GM18526 (cell line): ENCODE data around the gene SVOPL.

Experiments used
- POLR2A ChIP-seq: IDR thresholded peaks from 3 replicates; pipeline ENCODE4 v1.6.1; 2011; ENCODE audit not compliant: insufficient read length; ENCODE audit errors: extremely low read depth

The SVOPL gene

DNA sequence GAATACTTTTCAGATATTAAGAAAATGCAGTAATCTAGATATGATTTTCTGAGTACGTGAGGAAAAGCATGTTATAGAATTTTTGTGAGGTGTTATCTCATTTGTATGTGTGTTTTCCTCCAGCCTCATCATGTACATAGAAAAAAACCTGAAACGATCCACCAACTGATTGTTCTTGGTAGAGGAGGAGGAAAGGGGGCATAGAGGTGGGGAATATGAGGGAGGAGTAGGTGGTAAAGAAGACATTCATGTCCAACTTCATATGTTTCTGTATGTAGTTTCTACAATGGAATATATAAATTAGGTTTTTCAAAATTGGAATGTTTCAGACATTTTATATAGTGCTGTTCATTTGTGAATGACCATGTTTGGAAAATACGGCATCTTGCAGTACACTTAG lies 131.7 kb downstream of the SVOPL start:
- no peak for TF ChIP-seq POLR2A

DNA sequence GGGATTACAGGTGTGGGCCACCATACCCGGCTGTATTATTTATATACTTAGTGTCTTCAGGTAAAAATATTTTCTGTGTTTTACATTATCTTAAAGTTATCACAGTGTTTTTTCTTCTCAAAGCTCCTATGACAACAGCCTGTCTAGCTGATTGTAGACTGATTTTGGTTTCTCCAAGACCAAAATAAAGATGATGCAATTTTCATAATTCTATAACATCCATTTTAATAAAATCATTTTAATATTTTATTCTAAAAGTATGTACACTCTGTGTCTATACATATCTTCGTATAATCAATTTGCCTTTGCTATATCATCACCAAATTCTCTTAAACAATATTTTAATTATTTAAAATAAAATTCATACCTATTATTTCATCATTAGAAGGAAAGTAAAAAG lies 132.5 kb downstream of the SVOPL start:
- no peak for TF ChIP-seq POLR2A

GRCh38 chr7:138565451-138566114 lies 135.6 kb downstream of the SVOPL start:
- no peak for TF ChIP-seq POLR2A

DNA sequence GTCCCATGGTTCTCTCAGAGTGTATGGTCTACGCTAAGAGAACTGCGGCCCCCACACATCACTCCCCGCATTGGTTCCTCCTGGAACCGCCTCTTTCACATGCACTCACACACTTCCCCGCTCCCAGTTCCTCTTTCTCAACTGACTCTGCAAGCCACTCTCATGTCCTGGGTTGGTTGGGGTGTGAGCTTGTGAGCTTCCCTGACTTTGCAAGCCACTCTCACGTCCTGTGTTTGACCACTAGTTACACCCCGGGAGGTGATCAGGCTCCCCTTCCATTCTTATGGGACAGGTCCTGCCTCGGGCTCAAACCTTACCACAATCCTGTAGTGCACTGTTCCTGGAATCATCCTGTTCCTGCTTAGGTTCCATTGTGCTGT lies 136.1 kb downstream of the SVOPL start:
- TF ChIP-seq POLR2A = no peak

GRCh38 chr7:138564365-138564764 lies 136.8 kb downstream of the SVOPL start:
- TF ChIP-seq POLR2A = no peak

DNA sequence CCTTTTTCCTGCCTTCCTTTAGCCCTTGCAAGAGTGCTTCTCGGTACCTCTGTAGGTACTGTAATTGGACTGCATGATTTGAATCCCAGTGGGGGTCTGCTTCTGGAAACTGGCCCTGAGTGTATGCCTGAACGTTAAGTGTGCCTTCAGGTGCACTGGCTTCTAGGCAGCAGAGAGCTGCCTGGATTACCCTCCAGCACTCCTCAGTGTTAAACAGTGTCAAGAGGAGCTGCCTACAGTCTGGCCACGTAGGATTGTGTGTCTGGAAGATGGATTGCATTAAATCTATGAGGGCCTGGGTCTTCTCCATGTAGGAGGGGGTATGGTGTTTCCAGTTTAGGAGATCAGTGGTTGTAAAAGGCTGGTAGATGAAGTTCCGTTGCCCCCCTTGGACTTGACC lies 137.4 kb downstream of the SVOPL start:
- TF ChIP-seq POLR2A = no peak

GRCh38 chr7:138559448-138559847 lies 141.7 kb downstream of the SVOPL start:
- no peak for TF ChIP-seq POLR2A

GRCh38 chr7:138556771-138557484 lies 144.2 kb downstream of the SVOPL start:
- TF ChIP-seq POLR2A = no peak

- no peak for TF ChIP-seq POLR2A
These were observed 145.5 kb downstream of the SVOPL start for GRCh38 chr7:138555684-138556083.

DNA sequence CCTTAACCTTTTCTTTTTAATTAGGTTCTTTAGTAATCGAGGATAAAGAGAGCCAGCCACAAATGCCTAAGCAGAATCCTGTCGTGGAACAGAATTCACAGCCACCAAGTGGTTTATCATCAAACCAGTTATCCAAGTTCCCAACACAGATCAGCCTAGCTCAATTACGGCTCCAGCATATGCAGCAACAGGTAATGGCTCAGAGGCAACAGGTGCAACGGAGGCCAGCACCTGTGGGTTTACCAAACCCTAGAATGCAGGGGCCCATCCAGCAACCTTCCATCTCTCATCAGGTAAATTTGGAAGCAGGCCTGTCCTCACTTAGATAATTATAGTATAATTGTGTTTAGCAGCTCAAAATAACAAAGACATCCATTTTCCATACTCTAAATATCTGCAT lies 146.5 kb downstream of the SVOPL start:
- no peak for TF ChIP-seq POLR2A

DNA sequence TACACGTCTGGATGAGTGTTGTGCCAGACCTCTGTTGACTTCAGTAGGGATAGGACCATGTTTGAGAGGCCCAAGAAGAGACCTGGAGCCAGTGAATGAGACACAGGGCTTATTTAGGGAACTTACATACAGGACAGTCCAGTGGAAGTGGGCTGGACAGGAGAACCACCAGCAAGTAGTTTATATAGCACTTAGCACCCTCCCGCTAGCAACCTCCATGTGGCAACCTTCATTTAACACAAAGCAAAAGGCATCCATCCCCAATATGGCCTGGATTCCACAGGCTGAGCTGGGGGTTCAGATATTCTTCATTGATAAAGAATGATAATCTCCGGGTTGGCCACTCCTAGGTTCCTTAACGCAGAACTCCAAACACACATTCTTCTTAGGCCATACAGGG lies 147.4 kb downstream of the SVOPL start:
- TF ChIP-seq POLR2A = no peak

- TF ChIP-seq POLR2A = no peak
These were observed 150.1 kb downstream of the SVOPL start for GRCh38 chr7:138551102-138551501.

- TF ChIP-seq POLR2A = no peak
These were observed 150.8 kb downstream of the SVOPL start for GRCh38 chr7:138550337-138550736.

DNA sequence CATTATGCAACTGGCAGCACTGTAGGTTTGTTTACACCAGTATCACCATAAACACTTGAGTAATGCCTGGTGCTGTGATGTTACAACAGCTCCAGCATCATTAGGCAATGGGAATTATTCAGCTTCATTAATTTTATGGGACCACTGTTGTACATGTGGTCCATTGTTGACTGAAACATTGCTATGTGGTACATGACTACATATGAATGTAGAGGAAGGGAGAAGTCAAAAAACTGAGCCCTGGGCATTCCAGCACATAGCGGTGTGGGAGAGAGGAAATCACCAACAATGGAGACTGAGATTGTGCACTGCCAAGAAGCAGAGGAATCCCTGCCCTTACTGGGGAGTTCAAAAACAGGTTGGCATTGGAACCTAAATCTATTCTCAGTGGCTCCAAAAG lies 152.1 kb downstream of the SVOPL start:
- TF ChIP-seq POLR2A = no peak

DNA sequence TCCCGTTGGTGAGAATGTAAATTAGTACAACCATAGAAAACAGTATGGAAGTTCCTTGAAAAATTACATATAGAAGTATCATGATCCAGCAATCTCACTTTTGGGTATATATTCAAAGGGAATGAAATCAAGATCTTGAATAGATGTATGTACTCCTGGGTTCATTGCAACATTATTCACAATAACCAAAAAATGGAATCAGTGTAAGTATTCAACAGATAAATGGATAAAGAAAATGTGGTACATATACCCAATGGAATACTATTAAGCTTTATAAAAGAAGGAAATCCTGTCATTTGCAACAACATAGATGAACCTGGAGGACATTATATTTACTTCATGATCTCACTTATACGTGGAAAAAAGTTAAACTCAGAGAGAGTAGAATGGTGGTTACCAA lies 154.3 kb downstream of the SVOPL start:
- TF ChIP-seq POLR2A = no peak

DNA sequence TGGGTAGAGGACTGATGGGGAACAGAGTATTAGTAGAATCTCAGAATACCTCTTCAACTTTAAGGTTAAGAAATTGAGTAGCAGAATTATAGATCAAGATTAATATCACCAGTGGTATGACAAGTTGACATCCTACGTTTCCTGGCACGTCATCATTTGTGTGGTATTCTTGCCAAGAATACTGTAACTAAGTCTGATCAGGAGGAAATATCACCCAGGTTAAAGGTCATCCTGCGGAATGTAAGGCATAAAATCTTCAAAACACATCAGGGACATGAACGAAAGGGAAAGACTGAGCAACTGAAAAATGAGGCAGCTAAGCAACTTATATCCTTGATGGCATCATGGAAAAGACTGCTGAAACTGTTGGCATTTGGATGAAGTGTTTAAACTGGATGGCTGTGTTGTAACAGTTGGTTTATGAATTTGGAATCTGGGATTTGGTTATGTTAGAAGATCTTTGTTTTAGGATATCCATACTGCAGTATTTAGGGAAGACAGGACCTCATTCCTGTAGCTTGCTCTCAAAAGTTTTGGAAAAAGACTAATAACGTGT lies 155.0 kb downstream of the SVOPL start:
- TF ChIP-seq POLR2A = no peak

- no peak for TF ChIP-seq POLR2A
These were observed 156.0 kb downstream of the SVOPL start for GRCh38 chr7:138545123-138545522.
